Stimulated activated CD4-positive, alpha-beta T cell treated with anti-CD3 and anti-CD28 coated beads, Interleukin-12 subunit alpha, Interleukin-12 subunit beta, amount 100 ng/mL, for 24 hours (primary cell): ENCODE results near the gene SLC25A48.

ENCODE experiments used
- DNase-seq, 2 experiments: peaks; one replicate each; pipeline ENCODE4 v3.0.0-alpha.2; 2020; ENCODE audit warnings: low read depth in 2 of 2

SLC25A48 gene

GRCh38 chr5:135920199-135920598, 85.7 kb downstream of the SLC25A48 start:
- no peak for DNase-seq

GRCh38 chr5:135921388-135921787, 86.9 kb downstream of the SLC25A48 start:
- no peak for DNase-seq

GRCh38 chr5:135930029-135930948, 95.8 kb downstream of the SLC25A48 start:
- no peak for DNase-seq

GRCh38 chr5:135930949-135931295, 96.5 kb downstream of the SLC25A48 start:
- DNase-seq: no peak

- DNase-seq: no peak
Observed at GRCh38 chr5:135934939-135935338, 100.5 kb downstream of the SLC25A48 start.

GRCh38 chr5:135937245-135937911, 102.9 kb downstream of the SLC25A48 start:
- DNase-seq: no peak
